HL-60/S4 treated with retinoic acid at 250 ng/mL for 4 days and 3 days (cell line): ENCODE data around the gene ZBTB2.
"Not testable (repeated sequence)": the region's sequence is repeated elsewhere in the genome, so short reads cannot be mapped to it uniquely, and the experiment has no call there.

Experiments
- in situ Hi-C: fragments of 300-500 bp; cut with MboI; formaldehyde crosslinking; loops from 2 replicates; pipeline ENCODE4 v1.7.0; 2022; ENCODE audit warnings: low sequenced_read_pairs

The ZBTB2 gene

DNA sequence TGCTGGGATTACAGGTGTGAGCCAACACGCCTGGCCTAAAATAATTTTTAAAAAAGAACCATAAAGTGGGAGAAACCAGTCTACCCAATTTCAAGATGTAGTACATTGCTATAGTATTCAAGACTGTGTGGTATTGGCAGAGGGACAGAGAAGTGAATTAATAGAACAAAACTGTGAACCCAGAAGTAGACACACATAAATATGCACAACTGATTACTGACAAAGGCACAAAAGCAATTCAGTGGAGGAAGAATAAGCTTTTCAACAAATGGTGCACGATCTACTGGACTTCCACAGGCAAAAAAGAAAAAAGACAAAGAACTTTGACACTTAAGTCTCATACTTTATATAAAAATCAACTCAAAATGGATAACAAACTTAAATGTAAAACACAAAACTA is 15.5 kb downstream of the ZBTB2 start:
- in situ Hi-C loops = no loop called here

DNA sequence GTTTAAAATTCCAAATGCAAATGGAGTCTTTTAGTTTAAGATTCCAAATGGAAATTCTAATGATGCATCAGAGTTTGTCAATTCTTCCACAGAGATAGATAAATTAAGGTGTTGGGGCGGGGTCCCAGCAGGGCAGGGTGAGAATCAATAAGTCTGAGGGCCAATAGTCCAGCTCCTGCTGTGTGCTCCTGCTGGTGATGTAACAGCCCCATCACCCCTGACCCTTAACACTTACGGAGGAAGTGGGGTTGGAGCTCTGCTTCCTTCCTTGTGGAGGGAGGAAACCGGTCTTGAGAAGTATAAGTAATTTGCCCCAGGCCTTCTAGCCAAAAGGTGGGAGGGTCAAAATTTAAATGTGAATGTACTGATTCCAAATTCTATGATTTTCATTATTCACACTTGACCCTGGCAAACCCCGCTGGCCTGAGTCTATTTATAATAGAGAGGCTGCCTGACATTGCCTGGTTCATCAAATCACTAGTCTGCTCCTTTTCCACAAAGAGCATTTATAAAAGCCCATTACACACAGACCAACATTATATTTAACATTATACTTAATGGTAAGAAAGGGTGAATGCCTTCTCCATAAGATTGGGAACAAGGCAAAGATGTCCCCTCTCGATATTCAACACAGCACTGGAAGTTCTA is 17.2 kb downstream of the ZBTB2 start:
- in situ Hi-C loops = no loop called here

DNA sequence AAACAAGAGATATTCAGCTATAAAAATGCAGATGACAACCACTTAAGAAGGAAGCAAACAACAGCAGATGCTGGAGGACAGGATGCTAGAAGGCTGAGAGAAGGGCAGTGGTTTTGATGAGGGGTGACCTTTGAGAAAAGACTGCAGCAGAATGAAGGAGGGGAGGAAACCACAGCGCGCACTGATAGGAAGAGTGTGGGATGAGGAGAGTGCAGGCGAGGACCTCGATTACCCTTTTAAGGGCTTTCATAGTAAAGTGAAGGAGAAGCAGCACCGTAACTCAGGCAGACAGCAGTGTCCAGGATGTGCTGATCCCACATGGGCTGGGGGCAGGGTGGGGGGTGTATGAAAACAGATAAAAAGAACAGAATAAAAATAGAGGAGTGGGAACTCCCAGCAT is 19.2 kb downstream of the ZBTB2 start:
- in situ Hi-C loops = no loop called here

DNA sequence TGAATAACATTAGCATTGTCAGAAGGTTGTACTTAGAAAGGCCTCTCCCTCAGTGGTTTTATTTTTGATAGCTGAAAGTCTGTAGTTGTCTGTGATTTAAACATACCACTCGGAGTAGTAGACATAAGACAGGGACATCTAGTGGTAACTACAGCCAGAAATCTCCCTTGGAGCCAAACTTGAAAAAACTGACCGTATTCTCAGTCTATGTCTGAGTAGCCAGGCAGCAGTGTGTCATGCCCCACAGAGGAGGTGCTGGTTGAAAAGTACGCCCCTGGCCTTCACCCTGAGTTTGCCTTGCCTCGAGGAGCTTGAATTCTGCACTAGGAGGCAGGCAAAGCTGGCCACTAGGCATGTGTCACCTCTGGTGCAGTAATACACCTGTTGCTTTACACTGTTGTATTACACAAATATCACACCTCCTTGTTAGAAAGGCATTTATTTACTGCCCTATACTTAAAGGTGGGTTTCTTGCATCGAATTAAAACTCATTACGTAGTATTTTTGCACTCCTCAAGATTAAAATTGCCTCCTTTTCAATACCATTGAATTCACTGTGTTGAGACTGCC is 20.8 kb downstream of the ZBTB2 start:
- in situ Hi-C loops = no loop called here

DNA sequence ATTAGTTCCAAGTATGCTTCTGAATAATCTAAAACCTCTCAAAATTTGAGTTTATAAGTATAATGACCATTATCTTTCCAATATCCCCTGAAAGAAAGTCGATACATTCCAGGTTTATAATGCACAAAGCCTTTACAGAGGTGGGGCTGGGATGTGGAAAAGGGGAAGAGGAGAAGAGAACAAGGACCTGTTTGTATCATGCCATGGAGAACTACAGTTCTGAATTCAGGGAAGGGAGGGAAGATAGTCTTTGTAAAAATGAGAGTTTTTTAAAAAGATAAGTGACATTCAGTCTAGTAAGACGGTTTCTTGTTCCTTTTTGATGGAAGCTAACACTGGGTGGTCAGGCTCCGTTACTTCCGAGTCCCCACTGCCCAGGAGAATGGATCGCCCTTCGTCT is 26.1 kb downstream of the ZBTB2 start:
- in situ Hi-C loops = no loop called here

DNA sequence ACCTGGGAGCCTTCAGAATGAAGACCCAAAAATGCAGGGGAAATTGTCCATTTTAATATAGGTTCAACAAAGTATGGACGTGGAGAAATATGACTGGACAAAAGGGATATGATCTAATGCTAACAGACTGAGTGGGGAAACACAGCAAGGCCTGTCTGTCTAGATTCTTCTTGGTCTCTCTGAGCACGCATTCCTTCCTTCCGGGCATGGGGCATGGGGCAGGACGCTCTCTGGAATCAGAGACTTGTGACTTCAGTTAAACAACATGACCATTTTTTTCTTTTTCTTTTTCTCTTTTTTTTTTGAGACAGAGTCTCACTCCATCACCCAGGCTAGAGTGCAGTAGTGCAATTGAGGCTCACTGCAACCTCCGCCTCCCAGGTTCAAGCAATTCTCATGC is 31.9 kb downstream of the ZBTB2 start:
- in situ Hi-C loops = no loop called here

DNA sequence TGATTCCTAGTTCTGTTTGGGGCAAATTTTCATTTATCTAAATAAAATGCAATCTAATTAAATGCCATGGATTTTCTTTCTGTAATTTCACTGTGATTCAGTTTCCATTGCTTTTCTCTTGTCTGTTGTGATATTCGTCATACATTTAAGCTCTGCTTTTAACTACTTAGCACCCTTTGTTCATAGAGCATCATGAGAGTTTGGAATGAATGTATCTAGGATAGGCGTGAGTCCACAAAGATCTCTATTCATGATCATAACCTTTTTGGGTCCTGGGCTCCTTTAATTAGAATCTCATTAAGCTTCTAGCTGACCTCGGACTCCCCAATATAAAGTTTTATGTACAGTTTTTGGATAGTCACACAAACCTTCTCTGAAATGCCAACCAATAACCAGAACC is 32.9 kb downstream of the ZBTB2 start:
- in situ Hi-C loops = no loop called here

DNA sequence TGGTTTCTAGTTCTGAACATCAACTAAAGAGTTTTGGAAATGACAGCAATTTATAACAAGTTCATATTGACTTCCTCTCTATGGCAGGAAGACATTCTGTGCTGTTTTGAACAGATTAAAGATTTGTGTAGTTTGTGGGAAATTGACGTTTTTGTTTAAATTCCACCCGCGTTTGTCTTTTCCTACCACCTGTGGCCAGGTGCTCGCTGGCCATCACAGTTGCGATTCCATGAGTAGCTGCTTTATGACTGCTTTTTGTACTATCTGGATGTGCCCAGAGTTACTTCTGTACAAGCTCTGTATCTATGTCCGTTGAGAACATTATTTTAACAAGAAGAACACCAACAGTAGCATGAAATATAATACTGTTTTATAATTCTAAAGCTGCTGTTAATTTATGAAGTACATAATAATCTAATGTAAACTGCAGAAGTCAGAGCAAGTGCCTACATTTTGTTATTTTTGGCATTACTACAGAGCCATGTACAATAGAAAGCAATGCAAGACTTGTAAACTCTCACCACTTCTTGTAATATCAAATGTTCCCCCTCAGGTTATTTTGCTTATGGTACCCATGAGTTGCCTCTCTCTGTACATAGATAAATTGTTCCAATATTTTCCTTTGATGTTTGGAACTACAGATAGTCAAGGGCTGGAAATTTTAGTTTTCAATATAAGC is 33.5 kb downstream of the ZBTB2 start:
- in situ Hi-C loops = no loop called here

DNA sequence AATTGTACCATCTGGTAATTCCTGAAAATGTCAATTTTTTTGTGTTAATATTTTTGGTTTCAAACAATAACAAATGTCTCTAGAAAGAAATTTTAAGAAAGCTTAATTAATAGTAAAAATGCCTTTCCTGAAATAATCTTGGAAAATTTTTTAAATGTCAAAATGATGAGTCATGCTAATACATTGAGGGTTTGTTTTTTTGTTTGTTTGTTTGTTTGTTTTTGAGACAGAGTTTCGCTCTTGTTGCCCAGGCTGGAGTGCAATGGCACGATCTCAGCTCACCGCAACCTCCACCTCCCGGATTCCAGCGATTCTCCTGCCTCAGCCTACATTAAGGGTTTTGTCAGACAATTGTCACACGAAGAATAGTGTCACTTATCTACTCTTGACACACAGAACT is 34.4 kb downstream of the ZBTB2 start:
- in situ Hi-C loops = not testable (repeated sequence)

DNA sequence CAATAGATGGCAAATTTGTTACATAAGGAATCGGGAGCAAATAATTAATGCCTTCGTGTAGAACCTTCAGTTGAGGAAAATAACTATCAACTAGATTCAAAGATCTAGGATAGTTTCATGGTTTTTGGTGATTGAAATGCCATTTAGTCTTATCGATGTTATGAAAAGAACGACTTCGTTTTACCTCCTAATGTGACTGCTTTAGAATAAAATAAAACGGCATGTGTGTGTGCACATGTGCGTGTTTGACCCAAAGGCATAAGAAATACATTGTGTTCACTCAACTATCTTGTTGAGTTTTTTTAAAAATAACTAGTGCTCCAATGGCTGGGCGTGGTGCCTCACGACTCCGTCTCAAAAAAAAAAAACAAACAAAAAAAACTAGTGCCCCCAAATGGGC is 37.6 kb downstream of the ZBTB2 start:
- in situ Hi-C loops = no loop called here

DNA sequence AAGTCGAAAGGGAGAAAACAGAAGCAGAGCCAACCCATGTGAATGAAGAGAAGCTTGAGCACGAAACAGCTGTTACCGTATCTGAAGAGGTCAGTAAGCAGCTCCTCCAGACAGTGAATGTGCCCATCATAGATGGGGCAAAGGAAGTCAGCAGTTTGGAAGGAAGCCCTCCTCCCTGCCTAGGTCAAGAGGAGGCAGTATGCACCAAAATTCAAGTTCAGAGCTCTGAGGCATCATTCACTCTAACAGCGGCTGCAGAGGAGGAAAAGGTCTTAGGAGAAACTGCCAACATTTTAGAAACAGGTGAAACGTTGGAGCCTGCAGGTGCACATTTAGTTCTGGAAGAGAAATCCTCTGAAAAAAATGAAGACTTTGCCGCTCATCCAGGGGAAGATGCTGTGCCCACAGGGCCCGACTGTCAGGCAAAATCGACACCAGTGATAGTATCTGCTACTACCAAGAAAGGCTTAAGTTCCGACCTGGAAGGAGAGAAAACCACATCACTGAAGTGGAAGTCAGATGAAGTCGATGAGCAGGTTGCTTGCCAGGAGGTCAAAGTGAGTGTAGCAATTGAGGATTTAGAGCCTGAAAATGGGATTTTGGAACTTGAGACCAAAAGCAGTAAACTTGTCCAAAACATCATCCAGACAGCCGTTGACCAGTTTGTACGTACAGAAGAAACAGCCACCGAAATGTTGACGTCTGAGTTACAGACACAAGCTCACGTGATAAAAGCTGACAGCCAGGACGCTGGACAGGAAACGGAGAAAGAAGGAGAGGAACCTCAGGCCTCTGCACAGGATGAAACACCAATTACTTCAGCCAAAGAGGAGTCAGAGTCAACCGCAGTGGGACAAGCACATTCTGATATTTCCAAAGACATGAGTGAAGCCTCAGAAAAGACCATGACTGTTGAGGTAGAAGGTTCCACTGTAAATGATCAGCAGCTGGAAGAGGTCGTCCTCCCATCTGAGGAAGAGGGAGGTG is 38.7 kb downstream of the ZBTB2 start:
- in situ Hi-C loops = no loop called here

DNA sequence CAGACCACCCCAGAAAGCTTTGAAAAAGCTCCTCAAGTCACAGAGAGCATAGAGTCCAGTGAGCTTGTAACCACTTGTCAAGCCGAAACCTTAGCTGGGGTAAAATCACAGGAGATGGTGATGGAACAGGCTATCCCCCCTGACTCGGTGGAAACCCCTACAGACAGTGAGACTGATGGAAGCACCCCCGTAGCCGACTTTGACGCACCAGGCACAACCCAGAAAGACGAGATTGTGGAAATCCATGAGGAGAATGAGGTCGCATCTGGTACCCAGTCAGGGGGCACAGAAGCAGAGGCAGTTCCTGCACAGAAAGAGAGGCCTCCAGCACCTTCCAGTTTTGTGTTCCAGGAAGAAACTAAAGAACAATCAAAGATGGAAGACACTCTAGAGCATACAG is 39.6 kb downstream of the ZBTB2 start:
- in situ Hi-C loops = no loop called here

DNA sequence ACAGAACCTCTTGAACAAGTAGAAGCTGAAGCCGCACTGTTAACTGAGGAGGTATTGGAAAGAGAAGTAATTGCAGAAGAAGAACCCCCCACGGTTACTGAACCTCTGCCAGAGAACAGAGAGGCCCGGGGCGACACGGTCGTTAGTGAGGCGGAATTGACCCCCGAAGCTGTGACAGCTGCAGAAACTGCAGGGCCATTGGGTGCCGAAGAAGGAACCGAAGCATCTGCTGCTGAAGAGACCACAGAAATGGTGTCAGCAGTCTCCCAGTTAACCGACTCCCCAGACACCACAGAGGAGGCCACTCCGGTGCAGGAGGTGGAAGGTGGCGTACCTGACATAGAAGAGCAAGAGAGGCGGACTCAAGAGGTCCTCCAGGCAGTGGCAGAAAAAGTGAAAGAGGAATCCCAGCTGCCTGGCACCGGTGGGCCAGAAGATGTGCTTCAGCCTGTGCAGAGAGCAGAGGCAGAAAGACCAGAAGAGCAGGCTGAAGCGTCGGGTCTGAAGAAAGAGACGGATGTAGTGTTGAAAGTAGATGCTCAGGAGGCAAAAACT is 40.1 kb downstream of the ZBTB2 start:
- in situ Hi-C loops = no loop called here

DNA sequence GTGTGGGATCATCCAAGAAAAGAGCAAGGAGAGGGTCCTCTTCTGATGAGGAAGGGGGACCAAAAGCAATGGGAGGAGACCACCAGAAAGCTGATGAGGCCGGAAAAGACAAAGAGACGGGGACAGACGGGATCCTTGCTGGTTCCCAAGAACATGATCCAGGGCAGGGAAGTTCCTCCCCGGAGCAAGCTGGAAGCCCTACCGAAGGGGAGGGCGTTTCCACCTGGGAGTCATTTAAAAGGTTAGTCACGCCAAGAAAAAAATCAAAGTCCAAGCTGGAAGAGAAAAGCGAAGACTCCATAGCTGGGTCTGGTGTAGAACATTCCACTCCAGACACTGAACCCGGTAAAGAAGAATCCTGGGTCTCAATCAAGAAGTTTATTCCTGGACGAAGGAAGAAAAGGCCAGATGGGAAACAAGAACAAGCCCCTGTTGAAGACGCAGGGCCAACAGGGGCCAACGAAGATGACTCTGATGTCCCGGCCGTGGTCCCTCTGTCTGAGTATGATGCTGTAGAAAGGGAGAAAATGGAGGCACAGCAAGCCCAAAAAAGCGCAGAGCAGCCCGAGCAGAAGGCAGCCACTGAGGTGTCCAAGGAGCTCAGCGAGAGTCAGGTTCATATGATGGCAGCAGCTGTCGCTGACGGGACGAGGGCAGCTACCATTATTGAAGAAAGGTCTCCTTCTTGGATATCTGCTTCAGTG is 40.8 kb downstream of the ZBTB2 start:
- in situ Hi-C loops = no loop called here

DNA sequence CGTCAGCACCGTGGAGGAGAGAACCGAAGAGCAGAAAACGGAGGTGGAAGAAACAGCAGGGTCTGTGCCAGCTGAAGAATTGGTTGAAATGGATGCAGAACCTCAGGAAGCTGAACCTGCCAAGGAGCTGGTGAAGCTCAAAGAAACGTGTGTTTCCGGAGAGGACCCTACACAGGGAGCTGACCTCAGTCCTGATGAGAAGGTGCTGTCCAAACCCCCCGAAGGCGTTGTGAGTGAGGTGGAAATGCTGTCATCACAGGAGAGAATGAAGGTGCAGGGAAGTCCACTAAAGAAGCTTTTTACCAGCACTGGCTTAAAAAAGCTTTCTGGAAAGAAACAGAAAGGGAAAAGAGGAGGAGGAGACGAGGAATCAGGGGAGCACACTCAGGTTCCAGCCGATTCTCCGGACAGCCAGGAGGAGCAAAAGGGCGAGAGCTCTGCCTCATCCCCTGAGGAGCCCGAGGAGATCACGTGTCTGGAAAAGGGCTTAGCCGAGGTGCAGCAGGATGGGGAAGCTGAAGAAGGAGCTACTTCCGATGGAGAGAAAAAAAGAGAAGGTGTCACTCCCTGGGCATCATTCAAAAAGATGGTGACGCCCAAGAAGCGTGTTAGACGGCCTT is 41.6 kb downstream of the ZBTB2 start:
- in situ Hi-C loops = no loop called here

DNA sequence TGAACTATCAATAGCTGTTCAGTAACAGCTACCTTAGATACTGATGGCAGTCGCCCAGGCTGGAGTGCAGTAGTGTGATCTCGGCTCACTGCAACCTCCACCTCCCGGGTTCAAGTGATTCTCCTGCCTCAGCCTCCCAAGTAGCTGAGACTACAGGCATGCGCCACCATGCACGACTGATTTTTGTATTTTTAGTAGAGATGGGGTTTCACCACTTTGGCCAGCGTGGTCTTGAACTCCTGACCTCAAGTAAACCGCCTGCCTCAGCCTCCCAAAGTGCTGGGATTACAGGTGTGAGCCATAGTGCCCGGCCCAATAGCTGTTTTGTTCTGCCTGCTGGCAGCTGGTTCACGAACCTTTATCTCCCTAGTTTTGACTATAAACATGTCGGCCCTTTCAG is 48.6 kb downstream of the ZBTB2 start:
- in situ Hi-C loops = not testable (repeated sequence)

DNA sequence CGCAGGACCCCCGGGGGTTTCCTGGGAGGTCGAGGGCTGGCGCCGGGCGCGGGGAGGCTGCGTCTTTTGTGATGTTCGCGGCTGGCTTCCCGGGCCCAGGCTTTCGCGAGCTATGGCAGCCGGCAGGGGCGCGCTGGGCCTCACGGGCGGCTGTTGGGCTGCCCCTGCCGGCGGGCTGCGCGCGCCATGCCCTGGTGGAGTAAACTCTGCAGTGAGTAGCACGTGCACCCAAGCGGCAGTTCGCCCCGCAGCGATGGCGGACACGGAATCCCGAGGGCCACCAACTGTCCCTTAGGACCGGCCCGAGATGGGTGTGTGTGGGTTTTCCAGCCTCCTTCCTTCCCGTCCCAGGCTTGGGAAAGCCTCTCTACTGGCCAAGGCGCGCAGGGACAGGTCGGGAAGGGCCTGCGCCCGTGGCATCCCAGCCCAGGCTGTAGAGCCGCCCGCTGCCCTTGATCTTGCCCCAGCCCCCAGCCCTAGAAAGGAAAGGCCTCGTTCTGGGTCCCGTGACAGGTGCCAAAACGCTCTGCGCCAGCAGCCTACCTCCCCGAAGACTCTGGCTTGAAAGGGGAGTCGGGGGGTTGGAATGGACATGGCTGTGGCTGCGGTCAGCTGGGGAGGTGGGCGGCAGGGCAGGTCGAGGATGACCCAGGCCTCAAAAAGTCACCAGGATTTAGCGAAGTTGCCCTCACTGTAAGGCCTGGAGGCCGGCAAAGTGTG is 49.7 kb downstream of the ZBTB2 start:
- in situ Hi-C loops = no loop called here

DNA sequence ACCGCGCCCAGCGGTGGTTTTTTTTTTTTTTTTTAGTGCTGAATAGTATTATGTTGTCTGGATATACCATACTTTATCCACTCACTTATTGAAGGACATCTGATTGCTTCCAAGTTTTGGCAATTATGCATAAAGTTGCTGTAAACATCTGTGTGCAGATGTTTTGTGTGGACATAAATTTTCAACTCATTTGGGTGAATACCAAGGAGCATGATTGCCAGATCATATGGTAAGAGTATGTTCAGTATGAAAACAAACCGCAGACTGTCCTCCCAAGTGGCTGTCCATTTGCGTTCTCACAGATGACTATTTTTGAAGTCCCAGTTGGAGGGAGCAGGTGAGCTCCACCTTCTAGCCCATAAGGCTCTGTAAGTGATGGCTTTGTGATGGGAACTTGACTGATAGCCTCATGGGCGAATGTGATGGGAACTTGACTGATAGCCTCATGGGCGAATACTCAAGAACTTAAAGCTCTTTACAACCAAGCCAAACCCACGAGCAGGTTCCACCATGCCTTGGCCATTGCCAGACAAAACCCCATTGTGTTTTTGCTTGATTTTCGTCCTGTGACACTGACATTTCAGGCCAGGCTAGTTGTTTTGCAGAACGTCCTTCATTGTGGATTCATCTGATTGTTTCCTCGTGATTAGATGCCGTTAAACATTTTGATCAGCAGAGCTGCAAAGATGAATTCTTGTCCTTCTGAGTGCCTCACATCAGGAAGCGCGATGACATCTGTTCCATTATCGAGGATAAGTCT is 51.0 kb downstream of the ZBTB2 start:
- in situ Hi-C loops = no loop called here

DNA sequence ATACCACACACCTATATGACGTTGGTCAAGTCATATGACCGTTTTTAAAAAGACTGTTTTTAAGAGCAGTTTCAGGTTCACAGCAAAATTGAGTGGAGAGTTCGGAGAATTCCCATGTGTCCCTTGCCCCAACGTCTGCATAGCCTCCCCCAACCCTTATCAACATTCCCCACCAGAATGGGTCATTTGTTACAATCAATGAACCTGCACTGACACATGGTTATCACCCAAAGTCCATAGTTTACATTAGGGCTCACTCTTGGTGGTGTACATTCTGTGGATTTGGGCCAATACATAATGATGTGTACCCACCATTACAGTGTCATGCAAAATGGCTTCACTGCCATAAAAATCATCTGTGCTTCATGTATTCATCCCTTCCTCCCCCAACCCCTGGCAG is 52.0 kb downstream of the ZBTB2 start:
- in situ Hi-C loops = no loop called here
